GM06990 (cell line): ENCODE data around the gene SGPP2.

Experiments
- DNase-seq: peaks from one replicate; pipeline ENCODE4 v3.0.0-alpha.2; 2011; ENCODE audit not compliant: insufficient read length; ENCODE audit errors: extremely low read depth
- H3K27me3 ChIP-seq: replicated peaks from 2 replicates; pipeline ENCODE4 v1.6.0; 2011; ENCODE audit warnings: low read length; ENCODE audit not compliant: control insufficient read depth, insufficient read depth
- H3K36me3 ChIP-seq: 2 replicates; pipeline ENCODE4 v1.5.1; 2011; ENCODE audit warnings: low read length; ENCODE audit not compliant: control insufficient read depth, insufficient read depth
- H3K4me3 ChIP-seq: replicated peaks from 2 replicates; pipeline ENCODE4 v1.5.1; 2011; ENCODE audit warnings: low read depth, mild to moderate bottlenecking, control low read depth, low read length
- TF ChIP-seq, protein P1 (sequence below): IDR thresholded peaks from 2 replicates; pipeline ENCODE4 v1.5.1; 2011; ENCODE audit warnings: low read length, control low read depth, mild to moderate bottlenecking, inconsistent platforms; ENCODE audit not compliant: insufficient read depth, poor library complexity, severe bottlenecking

SGPP2 gene

GRCh38 chr2:222459983-222460382, 35.6 kb downstream of the SGPP2 start:
- no peak overlapping the region for H3K4me3 ChIP-seq
- H3K36me3 ChIP-seq = no peaks in the 10 kb centered on the region; the same call in none of the 2 replicates
- no peak for DNase-seq
- H3K27me3 ChIP-seq = no peaks in the 10 kb centered on the region
- TF ChIP-seq, protein P1, sequence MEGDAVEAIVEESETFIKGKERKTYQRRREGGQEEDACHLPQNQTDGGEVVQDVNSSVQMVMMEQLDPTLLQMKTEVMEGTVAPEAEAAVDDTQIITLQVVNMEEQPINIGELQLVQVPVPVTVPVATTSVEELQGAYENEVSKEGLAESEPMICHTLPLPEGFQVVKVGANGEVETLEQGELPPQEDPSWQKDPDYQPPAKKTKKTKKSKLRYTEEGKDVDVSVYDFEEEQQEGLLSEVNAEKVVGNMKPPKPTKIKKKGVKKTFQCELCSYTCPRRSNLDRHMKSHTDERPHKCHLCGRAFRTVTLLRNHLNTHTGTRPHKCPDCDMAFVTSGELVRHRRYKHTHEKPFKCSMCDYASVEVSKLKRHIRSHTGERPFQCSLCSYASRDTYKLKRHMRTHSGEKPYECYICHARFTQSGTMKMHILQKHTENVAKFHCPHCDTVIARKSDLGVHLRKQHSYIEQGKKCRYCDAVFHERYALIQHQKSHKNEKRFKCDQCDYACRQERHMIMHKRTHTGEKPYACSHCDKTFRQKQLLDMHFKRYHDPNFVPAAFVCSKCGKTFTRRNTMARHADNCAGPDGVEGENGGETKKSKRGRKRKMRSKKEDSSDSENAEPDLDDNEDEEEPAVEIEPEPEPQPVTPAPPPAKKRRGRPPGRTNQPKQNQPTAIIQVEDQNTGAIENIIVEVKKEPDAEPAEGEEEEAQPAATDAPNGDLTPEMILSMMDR = no peak

DNA sequence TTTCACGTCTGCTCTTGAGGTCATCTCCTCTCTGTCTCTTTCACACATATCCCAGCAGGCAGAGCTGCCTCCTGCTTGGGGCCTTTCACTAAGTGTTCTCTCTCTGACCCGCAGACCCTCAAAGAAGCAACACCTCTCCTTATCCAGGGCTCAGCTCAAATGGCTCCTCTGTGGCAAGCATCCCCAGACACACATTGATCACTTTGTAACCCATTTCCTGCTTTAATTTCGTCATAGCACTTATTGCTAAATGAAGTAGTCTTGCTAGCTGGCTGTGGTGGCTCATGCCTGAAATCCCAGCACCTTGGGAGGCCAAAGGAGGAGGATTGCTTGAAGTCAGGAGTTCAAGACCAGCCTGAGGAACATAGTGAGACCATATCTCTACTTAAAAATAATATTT, 41.4 kb downstream of the SGPP2 start:
- Histone ChIP-seq H3K4me3 (no peak overlapping the region), H3K27me3 (no peaks in the 10 kb centered on the region), H3K36me3 (no peaks in the 10 kb centered on the region; the same call in 1 of the 2 replicates)
- DNase-seq = no peak
- TF ChIP-seq, protein P1 = no peak

DNA sequence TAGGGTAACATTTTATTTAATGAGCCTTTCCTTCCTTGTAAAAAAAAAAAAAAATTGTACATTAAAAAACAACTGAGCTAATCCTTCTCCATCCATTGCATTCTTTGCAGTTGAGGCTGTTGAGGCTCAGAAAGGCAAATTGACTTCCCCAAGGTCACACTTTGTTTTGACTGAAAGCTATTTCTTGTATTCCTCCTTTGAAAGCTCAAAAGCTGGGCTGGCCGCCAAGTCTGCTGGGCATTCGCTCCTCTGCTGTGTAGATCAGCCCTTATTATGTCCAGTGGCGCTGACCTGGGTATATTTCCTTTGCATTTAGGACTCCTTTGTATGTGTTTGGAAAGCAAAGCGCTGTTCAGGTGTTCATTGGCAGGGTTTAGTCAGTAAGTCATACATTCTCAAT, 44.0 kb downstream of the SGPP2 start:
- Histone ChIP-seq H3K27me3 (no peaks in the 10 kb centered on the region), H3K36me3 (no peaks in the 10 kb centered on the region; the same call in 1 of the 2 replicates), H3K4me3 (no peak overlapping the region)
- TF ChIP-seq, protein P1 = no peak
- no peak for DNase-seq

- no peak overlapping the region for H3K4me3 ChIP-seq
- no peak for DNase-seq
- no peaks in the 10 kb centered on the region for H3K27me3 ChIP-seq
- peaks cover 4% of the 10 kb centered on the region for H3K36me3 ChIP-seq
- TF ChIP-seq, protein P1 = no peak
Observed at GRCh38 chr2:222470802-222471468, 46.6 kb downstream of the SGPP2 start.

GRCh38 chr2:222477962-222478608, 53.7 kb downstream of the SGPP2 start:
- Histone ChIP-seq H3K4me3 (no peak overlapping the region), H3K36me3 (peaks cover 6% of the 10 kb centered on the region), H3K27me3 (no peaks in the 10 kb centered on the region)
- TF ChIP-seq, protein P1 = no peak
- no peak for DNase-seq
